ENCODE data around the gene PIR. TPM values are rescaled to one million over a fixed set of nuclear protein-coding genes. Genes with fewer than 3 reads are reported as not detected.

PIR gene
- total RNA-seq, 1 experiment from 2014 or later: 17.1 TPM

DNA sequence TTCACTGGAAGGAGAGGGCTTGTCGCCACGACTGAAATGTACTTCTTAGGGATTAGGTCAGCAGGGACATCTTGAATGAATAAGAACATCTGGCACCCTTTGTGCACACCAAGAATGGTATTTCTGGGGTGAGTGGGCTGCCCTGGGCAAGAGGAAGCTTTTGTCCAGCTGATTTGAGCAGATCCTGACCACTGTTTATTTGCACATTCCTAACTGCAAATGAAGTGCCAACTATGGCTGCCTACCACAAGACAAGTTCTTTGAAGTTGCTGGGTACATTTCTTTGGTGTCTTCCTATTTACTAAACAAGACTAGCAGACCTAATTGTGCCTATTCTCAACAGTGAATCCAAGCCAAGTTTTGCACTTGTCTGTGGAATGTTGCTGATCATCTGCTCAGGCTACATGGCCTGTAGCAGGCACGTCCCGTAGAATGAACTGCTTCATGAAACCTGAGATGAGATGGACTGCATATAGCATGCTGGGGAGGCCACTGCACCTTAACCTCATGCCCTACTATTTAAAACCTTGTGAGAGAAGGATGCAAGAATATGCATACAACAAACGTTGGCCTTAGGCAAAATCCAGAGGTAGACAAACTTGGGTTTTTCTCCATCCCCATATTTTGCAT is 45.0 kb downstream of the PIR start:
- H3K4me3 Mint-ChIP-seq: no peak overlapping the region
- peaks cover 7% of the 10 kb centered on the region for H3K36me3 Mint-ChIP-seq
- no peaks in the 10 kb centered on the region for H3K27me3 Mint-ChIP-seq (ENCODE audit: low read depth)
- no peak for ATAC-seq
- H3K9me3 Mint-ChIP-seq: 0 out of 2 replicates have a peak, but pooled peaks cover 5% of the 10 kb centered on the region
- CTCF ChIA-PET: no interaction called here
- no peak for TF ChIP-seq SMAD3 (CRISPR knock-in tag; IDR thresholded peaks at IDR 0.05; ENCODE audit: borderline replicate concordance)
- no peak for TF ChIP-seq RORB (CRISPR knock-in tag; IDR thresholded peaks at IDR 0.05)
- TF ChIP-seq, protein P1, sequence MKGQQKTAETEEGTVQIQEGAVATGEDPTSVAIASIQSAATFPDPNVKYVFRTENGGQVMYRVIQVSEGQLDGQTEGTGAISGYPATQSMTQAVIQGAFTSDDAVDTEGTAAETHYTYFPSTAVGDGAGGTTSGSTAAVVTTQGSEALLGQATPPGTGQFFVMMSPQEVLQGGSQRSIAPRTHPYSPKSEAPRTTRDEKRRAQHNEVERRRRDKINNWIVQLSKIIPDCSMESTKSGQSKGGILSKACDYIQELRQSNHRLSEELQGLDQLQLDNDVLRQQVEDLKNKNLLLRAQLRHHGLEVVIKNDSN (CRISPR knock-in tag; IDR thresholded peaks at IDR 0.05): no peak
- TF ChIP-seq ELF4 (CRISPR knock-in tag; IDR thresholded peaks at IDR 0.05; ENCODE audit: low read depth): no peak
- TF ChIP-seq ZNF396 (CRISPR knock-in tag; IDR thresholded peaks at IDR 0.05; ENCODE audit: borderline replicate concordance): no peak
- TF ChIP-seq, protein P2, sequence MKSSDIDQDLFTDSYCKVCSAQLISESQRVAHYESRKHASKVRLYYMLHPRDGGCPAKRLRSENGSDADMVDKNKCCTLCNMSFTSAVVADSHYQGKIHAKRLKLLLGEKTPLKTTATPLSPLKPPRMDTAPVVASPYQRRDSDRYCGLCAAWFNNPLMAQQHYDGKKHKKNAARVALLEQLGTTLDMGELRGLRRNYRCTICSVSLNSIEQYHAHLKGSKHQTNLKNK (CRISPR knock-in tag; IDR thresholded peaks at IDR 0.05): no peak
- no peak for TF ChIP-seq GTF2I (CRISPR knock-in tag; conservative IDR thresholded peaks at IDR 0.05)
- TF ChIP-seq, protein P3, sequence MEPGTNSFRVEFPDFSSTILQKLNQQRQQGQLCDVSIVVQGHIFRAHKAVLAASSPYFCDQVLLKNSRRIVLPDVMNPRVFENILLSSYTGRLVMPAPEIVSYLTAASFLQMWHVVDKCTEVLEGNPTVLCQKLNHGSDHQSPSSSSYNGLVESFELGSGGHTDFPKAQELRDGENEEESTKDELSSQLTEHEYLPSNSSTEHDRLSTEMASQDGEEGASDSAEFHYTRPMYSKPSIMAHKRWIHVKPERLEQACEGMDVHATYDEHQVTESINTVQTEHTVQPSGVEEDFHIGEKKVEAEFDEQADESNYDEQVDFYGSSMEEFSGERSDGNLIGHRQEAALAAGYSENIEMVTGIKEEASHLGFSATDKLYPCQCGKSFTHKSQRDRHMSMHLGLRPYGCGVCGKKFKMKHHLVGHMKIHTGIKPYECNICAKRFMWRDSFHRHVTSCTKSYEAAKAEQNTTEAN (CRISPR knock-in tag; IDR thresholded peaks at IDR 0.05): no peak
- TF ChIP-seq KAT7 (CRISPR knock-in tag; IDR thresholded peaks at IDR 0.05; ENCODE audit: borderline replicate concordance): no peak
- no peak for DNase-seq (ENCODE audit: low spot score)
- POLR2A ChIA-PET: no interaction called here
- H3K27ac Mint-ChIP-seq: no peak overlapping the region
- H3K4me1 Mint-ChIP-seq: no peaks in the 10 kb centered on the region

DNA sequence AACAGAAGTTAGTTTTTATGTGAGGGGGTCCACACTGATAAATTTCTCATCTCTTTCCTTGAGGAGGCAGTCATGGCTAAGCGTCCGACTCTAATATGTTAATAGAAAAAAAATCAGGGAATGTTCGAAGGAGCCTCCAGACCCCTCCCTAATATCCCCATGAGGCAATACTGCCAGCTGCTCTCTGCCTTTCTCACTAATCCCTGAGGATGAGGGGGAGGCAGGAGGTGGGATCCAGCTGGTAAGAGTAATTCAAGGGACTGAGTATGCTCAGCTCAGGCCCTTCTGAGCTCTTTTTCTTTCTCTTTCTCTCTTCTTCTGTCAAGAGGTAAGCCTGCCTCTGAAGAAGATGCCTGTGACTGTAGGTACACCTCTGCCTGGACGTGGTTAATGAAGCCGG is 51.7 kb downstream of the PIR start:
- H3K36me3 Mint-ChIP-seq: peaks cover 3% of the 10 kb centered on the region
- POLR2A ChIA-PET: no interaction called here
- TF ChIP-seq TEAD1 (CRISPR knock-in tag; IDR thresholded peaks at IDR 0.05) (no peak), SMAD4 (CRISPR knock-in tag; IDR thresholded peaks at IDR 0.05) (no peak), JAZF1 (CRISPR knock-in tag; IDR thresholded peaks at IDR 0.05) (no peak)
- TF ChIP-seq, protein P2 (CRISPR knock-in tag; IDR thresholded peaks at IDR 0.05): no peak
- TF ChIP-seq, protein P4, sequence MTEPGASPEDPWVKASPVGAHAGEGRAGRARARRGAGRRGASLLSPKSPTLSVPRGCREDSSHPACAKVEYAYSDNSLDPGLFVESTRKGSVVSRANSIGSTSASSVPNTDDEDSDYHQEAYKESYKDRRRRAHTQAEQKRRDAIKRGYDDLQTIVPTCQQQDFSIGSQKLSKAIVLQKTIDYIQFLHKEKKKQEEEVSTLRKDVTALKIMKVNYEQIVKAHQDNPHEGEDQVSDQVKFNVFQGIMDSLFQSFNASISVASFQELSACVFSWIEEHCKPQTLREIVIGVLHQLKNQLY (CRISPR knock-in tag; IDR thresholded peaks at IDR 0.05): no peak
- TF ChIP-seq, protein P5, sequence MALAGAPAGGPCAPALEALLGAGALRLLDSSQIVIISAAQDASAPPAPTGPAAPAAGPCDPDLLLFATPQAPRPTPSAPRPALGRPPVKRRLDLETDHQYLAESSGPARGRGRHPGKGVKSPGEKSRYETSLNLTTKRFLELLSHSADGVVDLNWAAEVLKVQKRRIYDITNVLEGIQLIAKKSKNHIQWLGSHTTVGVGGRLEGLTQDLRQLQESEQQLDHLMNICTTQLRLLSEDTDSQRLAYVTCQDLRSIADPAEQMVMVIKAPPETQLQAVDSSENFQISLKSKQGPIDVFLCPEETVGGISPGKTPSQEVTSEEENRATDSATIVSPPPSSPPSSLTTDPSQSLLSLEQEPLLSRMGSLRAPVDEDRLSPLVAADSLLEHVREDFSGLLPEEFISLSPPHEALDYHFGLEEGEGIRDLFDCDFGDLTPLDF (CRISPR knock-in tag; IDR thresholded peaks at IDR 0.05): no peak
- H3K27me3 Mint-ChIP-seq (ENCODE audit: low read depth): no peaks in the 10 kb centered on the region
- ATAC-seq (no peak), DNase-seq (ENCODE audit: low spot score) (no peak)
- no peak overlapping the region for H3K27ac Mint-ChIP-seq
- no peaks in the 10 kb centered on the region for H3K4me1 Mint-ChIP-seq
- no peak overlapping the region for H3K4me3 Mint-ChIP-seq
- CTCF ChIA-PET: no interaction called here
- 0 out of 2 replicates have a peak, but pooled peaks cover 3% of the 10 kb centered on the region for H3K9me3 Mint-ChIP-seq

DNA sequence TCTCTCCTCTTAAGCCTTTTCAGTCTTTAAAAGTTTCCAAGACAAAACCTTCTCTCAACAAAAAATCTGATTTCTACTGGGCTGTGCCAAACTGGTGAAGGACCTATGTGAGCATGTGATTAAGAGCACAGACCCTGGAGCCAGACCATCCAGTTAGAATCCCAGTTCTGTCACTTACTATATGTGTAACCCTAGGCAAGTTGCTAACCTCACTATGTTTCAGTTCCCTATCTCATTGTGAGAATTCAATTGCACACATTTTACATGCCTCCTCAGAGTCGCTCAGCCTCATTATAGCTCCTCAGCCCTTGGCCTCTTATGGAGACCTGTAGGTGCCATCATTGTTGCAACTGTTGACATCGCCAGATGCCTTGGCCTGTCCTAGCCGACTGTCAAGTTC is 54.8 kb downstream of the PIR start:
- CTCF ChIA-PET: no interaction called here
- Mint-ChIP-seq H3K9me3 (no peaks in the 10 kb centered on the region), H3K4me3 (no peak overlapping the region), H3K27ac (no peak overlapping the region), H3K36me3 (no peaks in the 10 kb centered on the region), H3K4me1 (no peaks in the 10 kb centered on the region), H3K27me3 (ENCODE audit: low read depth) (peaks cover under 1% of the 10 kb centered on the region; the same call in 1 of the 2 replicates)
- POLR2A ChIA-PET: no interaction called here
- ATAC-seq (no peak), DNase-seq (ENCODE audit: low spot score) (no peak)
- TF ChIP-seq, protein P6, sequence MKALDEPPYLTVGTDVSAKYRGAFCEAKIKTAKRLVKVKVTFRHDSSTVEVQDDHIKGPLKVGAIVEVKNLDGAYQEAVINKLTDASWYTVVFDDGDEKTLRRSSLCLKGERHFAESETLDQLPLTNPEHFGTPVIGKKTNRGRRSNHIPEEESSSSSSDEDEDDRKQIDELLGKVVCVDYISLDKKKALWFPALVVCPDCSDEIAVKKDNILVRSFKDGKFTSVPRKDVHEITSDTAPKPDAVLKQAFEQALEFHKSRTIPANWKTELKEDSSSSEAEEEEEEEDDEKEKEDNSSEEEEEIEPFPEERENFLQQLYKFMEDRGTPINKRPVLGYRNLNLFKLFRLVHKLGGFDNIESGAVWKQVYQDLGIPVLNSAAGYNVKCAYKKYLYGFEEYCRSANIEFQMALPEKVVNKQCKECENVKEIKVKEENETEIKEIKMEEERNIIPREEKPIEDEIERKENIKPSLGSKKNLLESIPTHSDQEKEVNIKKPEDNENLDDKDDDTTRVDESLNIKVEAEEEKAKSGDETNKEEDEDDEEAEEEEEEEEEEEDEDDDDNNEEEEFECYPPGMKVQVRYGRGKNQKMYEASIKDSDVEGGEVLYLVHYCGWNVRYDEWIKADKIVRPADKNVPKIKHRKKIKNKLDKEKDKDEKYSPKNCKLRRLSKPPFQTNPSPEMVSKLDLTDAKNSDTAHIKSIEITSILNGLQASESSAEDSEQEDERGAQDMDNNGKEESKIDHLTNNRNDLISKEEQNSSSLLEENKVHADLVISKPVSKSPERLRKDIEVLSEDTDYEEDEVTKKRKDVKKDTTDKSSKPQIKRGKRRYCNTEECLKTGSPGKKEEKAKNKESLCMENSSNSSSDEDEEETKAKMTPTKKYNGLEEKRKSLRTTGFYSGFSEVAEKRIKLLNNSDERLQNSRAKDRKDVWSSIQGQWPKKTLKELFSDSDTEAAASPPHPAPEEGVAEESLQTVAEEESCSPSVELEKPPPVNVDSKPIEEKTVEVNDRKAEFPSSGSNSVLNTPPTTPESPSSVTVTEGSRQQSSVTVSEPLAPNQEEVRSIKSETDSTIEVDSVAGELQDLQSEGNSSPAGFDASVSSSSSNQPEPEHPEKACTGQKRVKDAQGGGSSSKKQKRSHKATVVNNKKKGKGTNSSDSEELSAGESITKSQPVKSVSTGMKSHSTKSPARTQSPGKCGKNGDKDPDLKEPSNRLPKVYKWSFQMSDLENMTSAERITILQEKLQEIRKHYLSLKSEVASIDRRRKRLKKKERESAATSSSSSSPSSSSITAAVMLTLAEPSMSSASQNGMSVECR (CRISPR knock-in tag; IDR thresholded peaks at IDR 0.05; ENCODE audit: borderline replicate concordance): no peak
- TF ChIP-seq, protein P7, sequence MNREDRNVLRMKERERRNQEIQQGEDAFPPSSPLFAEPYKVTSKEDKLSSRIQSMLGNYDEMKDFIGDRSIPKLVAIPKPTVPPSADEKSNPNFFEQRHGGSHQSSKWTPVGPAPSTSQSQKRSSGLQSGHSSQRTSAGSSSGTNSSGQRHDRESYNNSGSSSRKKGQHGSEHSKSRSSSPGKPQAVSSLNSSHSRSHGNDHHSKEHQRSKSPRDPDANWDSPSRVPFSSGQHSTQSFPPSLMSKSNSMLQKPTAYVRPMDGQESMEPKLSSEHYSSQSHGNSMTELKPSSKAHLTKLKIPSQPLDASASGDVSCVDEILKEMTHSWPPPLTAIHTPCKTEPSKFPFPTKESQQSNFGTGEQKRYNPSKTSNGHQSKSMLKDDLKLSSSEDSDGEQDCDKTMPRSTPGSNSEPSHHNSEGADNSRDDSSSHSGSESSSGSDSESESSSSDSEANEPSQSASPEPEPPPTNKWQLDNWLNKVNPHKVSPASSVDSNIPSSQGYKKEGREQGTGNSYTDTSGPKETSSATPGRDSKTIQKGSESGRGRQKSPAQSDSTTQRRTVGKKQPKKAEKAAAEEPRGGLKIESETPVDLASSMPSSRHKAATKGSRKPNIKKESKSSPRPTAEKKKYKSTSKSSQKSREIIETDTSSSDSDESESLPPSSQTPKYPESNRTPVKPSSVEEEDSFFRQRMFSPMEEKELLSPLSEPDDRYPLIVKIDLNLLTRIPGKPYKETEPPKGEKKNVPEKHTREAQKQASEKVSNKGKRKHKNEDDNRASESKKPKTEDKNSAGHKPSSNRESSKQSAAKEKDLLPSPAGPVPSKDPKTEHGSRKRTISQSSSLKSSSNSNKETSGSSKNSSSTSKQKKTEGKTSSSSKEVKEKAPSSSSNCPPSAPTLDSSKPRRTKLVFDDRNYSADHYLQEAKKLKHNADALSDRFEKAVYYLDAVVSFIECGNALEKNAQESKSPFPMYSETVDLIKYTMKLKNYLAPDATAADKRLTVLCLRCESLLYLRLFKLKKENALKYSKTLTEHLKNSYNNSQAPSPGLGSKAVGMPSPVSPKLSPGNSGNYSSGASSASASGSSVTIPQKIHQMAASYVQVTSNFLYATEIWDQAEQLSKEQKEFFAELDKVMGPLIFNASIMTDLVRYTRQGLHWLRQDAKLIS (CRISPR knock-in tag; IDR thresholded peaks at IDR 0.05; ENCODE audit: borderline replicate concordance): no peak
- no peak for TF ChIP-seq CREM (CRISPR knock-in tag; IDR thresholded peaks at IDR 0.05)
- no peak for TF ChIP-seq NFATC4 (CRISPR knock-in tag; IDR thresholded peaks at IDR 0.05)
- TF ChIP-seq SMAD3 (CRISPR knock-in tag; IDR thresholded peaks at IDR 0.05; ENCODE audit: borderline replicate concordance): no peak

Data from WTC11 (cell line).